GM23338 (cell line): Measurements from ENCODE around the gene TK1. TPM values are rescaled to one million over a fixed set of nuclear protein-coding genes. Genes with fewer than 3 reads are reported as not detected.

Source experiments
- ATAC-seq: fragments of 200-7000 bp; cut with Tn5 transposase; 3 replicates; pipeline ENCODE4 v1.9.1; 2020
- DNase-seq: peaks from one replicate; pipeline ENCODE4 v3.0.0-alpha.2; 2015; ENCODE audit warnings: low spot score
- H2AFZ ChIP-seq: fragments of 200-600 bp; sonication (generic); 2 replicates; pipeline ENCODE4 v1.8.0; 2016; ENCODE audit warnings: antibody characterized with exemption, mild to moderate bottlenecking, moderate library complexity
- H3F3A ChIP-seq: fragments of 200-600 bp; sonication (generic); replicated peaks from 2 replicates; pipeline ENCODE4 v1.8.0; 2017; ENCODE audit warnings: antibody characterized with exemption, mixed run types, low read depth
- H3K27ac ChIP-seq: fragments of 200-600 bp; sonication (generic); 2 replicates; pipeline ENCODE4 v1.6.1; 2016; ENCODE audit warnings: low read depth
- H3K27me3 ChIP-seq: fragments of 200-600 bp; sonication (generic); 2 replicates; pipeline ENCODE4 v1.8.0; 2016; ENCODE audit warnings: mild to moderate bottlenecking, mixed run types, moderate library complexity; ENCODE audit not compliant: insufficient read depth
- H3K36me3 ChIP-seq: fragments of 200-600 bp; sonication (generic); 2 replicates; pipeline ENCODE4 v1.8.0; 2016; ENCODE audit warnings: mild to moderate bottlenecking; ENCODE audit not compliant: insufficient read depth
- H3K4me1 ChIP-seq: fragments of 200-600 bp; sonication (generic); 2 replicates; pipeline ENCODE4 v1.8.0; 2016; ENCODE audit warnings: mild to moderate bottlenecking, moderate library complexity; ENCODE audit not compliant: insufficient read depth
- H3K4me2 ChIP-seq: fragments of 200-600 bp; sonication (generic); 2 replicates; pipeline ENCODE4 v1.7.1; 2017; ENCODE audit warnings: mixed run types
- H3K4me3 ChIP-seq: fragments of 200-600 bp; sonication (generic); 2 replicates; pipeline ENCODE4 v1.6.1; 2016; ENCODE audit warnings: mixed run types
- H3K79me2 ChIP-seq: fragments of 200-600 bp; sonication (generic); replicated peaks from 2 replicates; pipeline ENCODE4 v1.8.0; 2017; ENCODE audit warnings: mild to moderate bottlenecking; ENCODE audit not compliant: insufficient read depth
- H3K9me2 ChIP-seq: fragments of 200-600 bp; sonication (generic); 2 replicates; pipeline ENCODE4 v1.8.0; 2017; ENCODE audit not compliant: insufficient read depth
- H4K20me1 ChIP-seq: fragments of 200-600 bp; sonication (generic); replicated peaks from 2 replicates; pipeline ENCODE4 v1.8.0; 2017; ENCODE audit warnings: mild to moderate bottlenecking; ENCODE audit not compliant: insufficient read depth
- H3K27ac Mint-ChIP-seq: 2 replicates; pipeline ENCODE4 v1.8.0; 2020; ENCODE audit warnings: inconsistent platforms, mild to moderate bottlenecking, moderate library complexity, mixed read lengths
- H3K27me3 Mint-ChIP-seq: 3 replicates; pipeline ENCODE4 v1.8.0; 2022; ENCODE audit warnings: low read depth, mild to moderate bottlenecking, moderate library complexity, mixed read lengths, inconsistent platforms; ENCODE audit not compliant: insufficient read depth, poor library complexity
- H3K36me3 Mint-ChIP-seq: 3 replicates; pipeline ENCODE4 v1.8.0; 2021; ENCODE audit warnings: low read depth, mild to moderate bottlenecking, inconsistent platforms, moderate library complexity, mixed read lengths
- H3K4me1 Mint-ChIP-seq: 3 replicates; pipeline ENCODE4 v1.8.0; 2020; ENCODE audit warnings: mild to moderate bottlenecking, inconsistent platforms, mixed read lengths
- H3K4me3 Mint-ChIP-seq: 3 replicates; pipeline ENCODE4 v1.8.0; 2021; ENCODE audit warnings: moderate library complexity, mild to moderate bottlenecking, inconsistent platforms, mixed read lengths
- H3K9me3 Mint-ChIP-seq: 3 replicates; pipeline ENCODE4 v1.8.0; 2020; ENCODE audit warnings: moderate library complexity, mild to moderate bottlenecking, inconsistent platforms, mixed read lengths
- CREB1 ChIP-seq: fragments of 250-450 bp; sonication (Bioruptor Pico); IDR thresholded peaks from 2 replicates; pipeline ENCODE4 v1.5.0; 2020; ENCODE audit warnings: low read depth, mild to moderate bottlenecking, moderate library complexity
- EZH2phosphoT487 ChIP-seq: fragments of 200-600 bp; sonication (generic); IDR thresholded peaks from one replicate; pipeline ENCODE4 v1.8.1; 2018; ENCODE audit warnings: antibody characterized with exemption; ENCODE audit not compliant: unreplicated experiment
- JUNB ChIP-seq: IDR thresholded peaks from one replicate; pipeline ENCODE4 v1.6.1; 2016; ENCODE audit warnings: antibody characterized with exemption; ENCODE audit not compliant: unreplicated experiment
- POLR2AphosphoS5 ChIP-seq: IDR thresholded peaks from 2 replicates; pipeline ENCODE4 v1.6.1; 2016; ENCODE audit warnings: antibody characterized with exemption, low read depth
- ZNF114 ChIP-seq: fragments of 250-450 bp; sonication (Bioruptor Pico); IDR thresholded peaks from 2 replicates; pipeline ENCODE4 v1.5.0; 2020; ENCODE audit warnings: mild to moderate bottlenecking, moderate library complexity
- ZNF331 ChIP-seq: fragments of 250-450 bp; sonication (Bioruptor Pico); IDR thresholded peaks from 2 replicates; pipeline ENCODE4 v1.5.0; 2020; ENCODE audit warnings: low read depth, mild to moderate bottlenecking, moderate library complexity
- polyA plus RNA-seq: library from polyadenylated mRNA; unstranded; fragments of >200 nt; fragmentation: Nextera tagmentation; extraction: Ambion mirVana; gene quantifications from 2 replicates; pipeline ENCODE4 v1.2.1, GENCODE V29; 2016
- total RNA-seq: library from RNA; depleted of rRNA; stranded (reverse); fragments of >200 nt; shearing (Covaris generic); gene quantifications from 2 replicates; pipeline ENCODE4 v1.2.3, GENCODE V29; 2014
- TF ChIP-seq, protein P1 (sequence below): fragments of 250-450 bp; sonication (Bioruptor Pico); IDR thresholded peaks from 2 replicates; pipeline ENCODE4 v1.5.0; 2020; ENCODE audit warnings: mild to moderate bottlenecking, moderate library complexity
- TF ChIP-seq, protein P2 (sequence below): IDR thresholded peaks from 2 replicates; pipeline ENCODE4 v1.6.1; 2016; ENCODE audit warnings: antibody characterized with exemption
- TF ChIP-seq, protein P3 (sequence below), 2 experiments: fragments of 200-600 bp in 1 of 2; sonication (generic) in 1 of 2; conservative IDR thresholded peaks; 2 replicates each; pipeline versions ENCODE4 v1.5.1 to v1.6.1; 2016 to 2017; ENCODE audit warnings: antibody characterized with exemption in 2 of 2, low read depth in 2 of 2, mild to moderate bottlenecking in 2 of 2, moderate library complexity in 1 of 2

The TK1 gene
- total and polyA plus RNA-seq, 2 experiments from 2014 or later: 74.5 to 84.4 TPM

DNA sequence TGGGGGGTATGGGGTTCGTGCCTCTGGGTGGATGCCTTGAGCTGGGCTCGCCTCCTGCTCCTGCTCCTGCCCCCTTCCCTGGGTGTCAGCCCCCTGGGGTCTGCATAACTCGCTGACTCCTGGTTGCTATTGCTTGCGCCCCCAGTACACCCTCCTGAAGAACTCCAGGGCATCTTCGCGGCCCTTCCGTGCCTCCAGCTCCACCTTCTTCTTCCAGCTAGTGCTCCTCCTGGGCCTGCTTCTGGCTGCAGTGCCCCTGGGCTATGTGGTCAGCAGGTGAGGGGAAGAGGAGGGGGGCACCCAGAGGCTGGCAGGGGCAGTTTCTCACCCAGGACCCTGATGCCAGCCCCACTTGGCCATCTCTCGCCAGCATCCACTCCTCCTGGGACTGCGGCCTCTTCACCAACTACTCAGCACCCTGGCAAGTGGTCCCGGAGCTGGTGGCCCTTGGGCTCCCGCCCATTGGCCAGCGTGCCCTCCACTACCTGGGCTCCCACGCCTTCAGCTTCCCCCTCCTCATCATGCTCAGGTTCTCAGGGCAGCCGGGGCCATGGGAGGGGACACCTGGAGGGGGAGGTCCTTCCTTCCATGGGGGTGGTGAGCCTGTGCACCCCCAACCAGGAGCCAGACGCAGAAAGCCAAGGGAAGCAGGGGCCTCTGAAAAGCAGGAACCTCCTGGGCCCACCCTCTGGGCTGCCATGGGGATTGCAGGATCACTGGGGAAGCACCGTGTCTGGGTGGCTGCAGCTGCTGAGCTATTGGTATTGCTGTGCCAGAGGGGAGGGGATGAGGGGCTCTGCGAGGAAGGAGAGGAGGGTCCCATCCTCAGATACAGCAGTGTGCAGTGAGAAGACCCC is 48.4 kb downstream of the TK1 start:
- DNase-seq: no peak
- Histone ChIP-seq H3K27me3 (0 out of 2 replicates have a peak, but pooled peaks cover 6% of the 10 kb centered on the region), H2AFZ (no peak overlapping the region), H3K36me3 (no peaks in the 10 kb centered on the region), H4K20me1 (no peaks in the 10 kb centered on the region), H3F3A (0 out of 2 replicates have a peak, but pooled peaks cover 10% of the 10 kb centered on the region), H3K27ac (no peak overlapping the region), H3K4me2 (no peak overlapping the region), H3K9me2 (no peaks in the 10 kb centered on the region), H3K79me2 (no peaks in the 10 kb centered on the region), H3K4me1 (peaks cover 5% of the 10 kb centered on the region; the same call in 1 of the 2 replicates), H3K4me3 (no peak overlapping the region)
- Mint-ChIP-seq H3K9me3 (no peaks in the 10 kb centered on the region), H3K27me3 (peaks cover 11% of the 10 kb centered on the region), H3K27ac (no peak overlapping the region), H3K4me1 (peaks cover 11% of the 10 kb centered on the region), H3K36me3 (no peaks in the 10 kb centered on the region), H3K4me3 (no peak overlapping the region)
- no peak for ATAC-seq
- TF ChIP-seq, protein P1, sequence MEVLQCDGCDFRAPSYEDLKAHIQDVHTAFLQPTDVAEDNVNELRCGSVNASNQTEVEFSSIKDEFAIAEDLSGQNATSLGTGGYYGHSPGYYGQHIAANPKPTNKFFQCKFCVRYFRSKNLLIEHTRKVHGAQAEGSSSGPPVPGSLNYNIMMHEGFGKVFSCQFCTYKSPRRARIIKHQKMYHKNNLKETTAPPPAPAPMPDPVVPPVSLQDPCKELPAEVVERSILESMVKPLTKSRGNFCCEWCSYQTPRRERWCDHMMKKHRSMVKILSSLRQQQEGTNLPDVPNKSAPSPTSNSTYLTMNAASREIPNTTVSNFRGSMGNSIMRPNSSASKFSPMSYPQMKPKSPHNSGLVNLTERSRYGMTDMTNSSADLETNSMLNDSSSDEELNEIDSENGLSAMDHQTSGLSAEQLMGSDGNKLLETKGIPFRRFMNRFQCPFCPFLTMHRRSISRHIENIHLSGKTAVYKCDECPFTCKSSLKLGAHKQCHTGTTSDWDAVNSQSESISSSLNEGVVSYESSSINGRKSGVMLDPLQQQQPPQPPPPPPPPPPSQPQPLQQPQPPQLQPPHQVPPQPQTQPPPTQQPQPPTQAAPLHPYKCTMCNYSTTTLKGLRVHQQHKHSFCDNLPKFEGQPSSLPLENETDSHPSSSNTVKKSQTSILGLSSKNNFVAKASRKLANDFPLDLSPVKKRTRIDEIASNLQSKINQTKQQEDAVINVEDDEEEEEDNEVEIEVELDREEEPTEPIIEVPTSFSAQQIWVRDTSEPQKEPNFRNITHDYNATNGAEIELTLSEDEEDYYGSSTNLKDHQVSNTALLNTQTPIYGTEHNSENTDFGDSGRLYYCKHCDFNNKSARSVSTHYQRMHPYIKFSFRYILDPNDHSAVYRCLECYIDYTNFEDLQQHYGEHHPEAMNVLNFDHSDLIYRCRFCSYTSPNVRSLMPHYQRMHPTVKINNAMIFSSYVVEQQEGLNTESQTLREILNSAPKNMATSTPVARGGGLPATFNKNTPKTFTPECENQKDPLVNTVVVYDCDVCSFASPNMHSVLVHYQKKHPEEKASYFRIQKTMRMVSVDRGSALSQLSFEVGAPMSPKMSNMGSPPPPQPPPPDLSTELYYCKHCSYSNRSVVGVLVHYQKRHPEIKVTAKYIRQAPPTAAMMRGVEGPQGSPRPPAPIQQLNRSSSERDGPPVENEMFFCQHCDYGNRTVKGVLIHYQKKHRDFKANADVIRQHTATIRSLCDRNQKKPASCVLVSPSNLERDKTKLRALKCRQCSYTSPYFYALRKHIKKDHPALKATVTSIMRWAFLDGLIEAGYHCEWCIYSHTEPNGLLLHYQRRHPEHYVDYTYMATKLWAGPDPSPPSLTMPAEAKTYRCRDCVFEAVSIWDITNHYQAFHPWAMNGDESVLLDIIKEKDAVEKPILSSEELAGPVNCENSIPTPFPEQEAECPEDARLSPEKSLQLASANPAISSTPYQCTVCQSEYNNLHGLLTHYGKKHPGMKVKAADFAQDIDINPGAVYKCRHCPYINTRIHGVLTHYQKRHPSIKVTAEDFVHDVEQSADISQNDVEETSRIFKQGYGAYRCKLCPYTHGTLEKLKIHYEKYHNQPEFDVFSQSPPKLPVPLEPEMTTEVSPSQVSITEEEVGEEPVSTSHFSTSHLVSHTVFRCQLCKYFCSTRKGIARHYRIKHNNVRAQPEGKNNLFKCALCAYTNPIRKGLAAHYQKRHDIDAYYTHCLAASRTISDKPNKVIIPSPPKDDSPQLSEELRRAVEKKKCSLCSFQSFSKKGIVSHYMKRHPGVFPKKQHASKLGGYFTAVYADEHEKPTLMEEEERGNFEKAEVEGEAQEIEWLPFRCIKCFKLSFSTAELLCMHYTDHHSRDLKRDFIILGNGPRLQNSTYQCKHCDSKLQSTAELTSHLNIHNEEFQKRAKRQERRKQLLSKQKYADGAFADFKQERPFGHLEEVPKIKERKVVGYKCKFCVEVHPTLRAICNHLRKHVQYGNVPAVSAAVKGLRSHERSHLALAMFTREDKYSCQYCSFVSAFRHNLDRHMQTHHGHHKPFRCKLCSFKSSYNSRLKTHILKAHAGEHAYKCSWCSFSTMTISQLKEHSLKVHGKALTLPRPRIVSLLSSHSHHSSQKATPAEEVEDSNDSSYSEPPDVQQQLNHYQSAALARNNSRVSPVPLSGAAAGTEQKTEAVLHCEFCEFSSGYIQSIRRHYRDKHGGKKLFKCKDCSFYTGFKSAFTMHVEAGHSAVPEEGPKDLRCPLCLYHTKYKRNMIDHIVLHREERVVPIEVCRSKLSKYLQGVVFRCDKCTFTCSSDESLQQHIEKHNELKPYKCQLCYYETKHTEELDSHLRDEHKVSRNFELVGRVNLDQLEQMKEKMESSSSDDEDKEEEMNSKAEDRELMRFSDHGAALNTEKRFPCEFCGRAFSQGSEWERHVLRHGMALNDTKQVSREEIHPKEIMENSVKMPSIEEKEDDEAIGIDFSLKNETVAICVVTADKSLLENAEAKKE: no peak
- TF ChIP-seq, protein P2, sequence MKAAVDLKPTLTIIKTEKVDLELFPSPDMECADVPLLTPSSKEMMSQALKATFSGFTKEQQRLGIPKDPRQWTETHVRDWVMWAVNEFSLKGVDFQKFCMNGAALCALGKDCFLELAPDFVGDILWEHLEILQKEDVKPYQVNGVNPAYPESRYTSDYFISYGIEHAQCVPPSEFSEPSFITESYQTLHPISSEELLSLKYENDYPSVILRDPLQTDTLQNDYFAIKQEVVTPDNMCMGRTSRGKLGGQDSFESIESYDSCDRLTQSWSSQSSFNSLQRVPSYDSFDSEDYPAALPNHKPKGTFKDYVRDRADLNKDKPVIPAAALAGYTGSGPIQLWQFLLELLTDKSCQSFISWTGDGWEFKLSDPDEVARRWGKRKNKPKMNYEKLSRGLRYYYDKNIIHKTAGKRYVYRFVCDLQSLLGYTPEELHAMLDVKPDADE: no peak
- TF ChIP-seq, protein P3, sequence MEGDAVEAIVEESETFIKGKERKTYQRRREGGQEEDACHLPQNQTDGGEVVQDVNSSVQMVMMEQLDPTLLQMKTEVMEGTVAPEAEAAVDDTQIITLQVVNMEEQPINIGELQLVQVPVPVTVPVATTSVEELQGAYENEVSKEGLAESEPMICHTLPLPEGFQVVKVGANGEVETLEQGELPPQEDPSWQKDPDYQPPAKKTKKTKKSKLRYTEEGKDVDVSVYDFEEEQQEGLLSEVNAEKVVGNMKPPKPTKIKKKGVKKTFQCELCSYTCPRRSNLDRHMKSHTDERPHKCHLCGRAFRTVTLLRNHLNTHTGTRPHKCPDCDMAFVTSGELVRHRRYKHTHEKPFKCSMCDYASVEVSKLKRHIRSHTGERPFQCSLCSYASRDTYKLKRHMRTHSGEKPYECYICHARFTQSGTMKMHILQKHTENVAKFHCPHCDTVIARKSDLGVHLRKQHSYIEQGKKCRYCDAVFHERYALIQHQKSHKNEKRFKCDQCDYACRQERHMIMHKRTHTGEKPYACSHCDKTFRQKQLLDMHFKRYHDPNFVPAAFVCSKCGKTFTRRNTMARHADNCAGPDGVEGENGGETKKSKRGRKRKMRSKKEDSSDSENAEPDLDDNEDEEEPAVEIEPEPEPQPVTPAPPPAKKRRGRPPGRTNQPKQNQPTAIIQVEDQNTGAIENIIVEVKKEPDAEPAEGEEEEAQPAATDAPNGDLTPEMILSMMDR (conservative IDR thresholded peaks at IDR 0.05; ENCODE audit: low read depth in 2 of 2): no peak
- TF ChIP-seq EZH2phosphoT487 (no peak), ZNF114 (CRISPR knock-in tag) (no peak), JUNB (no peak), ZNF331 (CRISPR knock-in tag) (no peak), CREB1 (CRISPR knock-in tag) (no peak), POLR2AphosphoS5 (no peak)
